MM.1S (cell line): Measurements from ENCODE around the gene MTREX.

Experiments
- DNase-seq: peaks from one replicate; pipeline ENCODE4 v3.0.0-alpha.2; 2015
- H2AFZ ChIP-seq: fragments of 300-600 bp; sonication (generic); 2 replicates; pipeline ENCODE4 v1.6.0; 2016; ENCODE audit warnings: antibody characterized with exemption, low read length
- H3F3A ChIP-seq: fragments of 300-600 bp; sonication (generic); 2 replicates; pipeline ENCODE4 v1.6.1; 2016; ENCODE audit warnings: mild to moderate bottlenecking, antibody characterized with exemption, low read length, moderate library complexity, mixed read lengths; ENCODE audit not compliant: insufficient read depth
- H3K27ac ChIP-seq: fragments of 300-600 bp; sonication (generic); 2 replicates; pipeline ENCODE4 v1.5.1; 2016; ENCODE audit warnings: mild to moderate bottlenecking, low read length
- H3K27me3 ChIP-seq: fragments of 300-600 bp; sonication (generic); replicated peaks from 2 replicates; pipeline ENCODE4 v1.6.0; 2016; ENCODE audit warnings: low read length; ENCODE audit not compliant: insufficient read depth
- H3K36me3 ChIP-seq: fragments of 300-600 bp; sonication (generic); replicated peaks from 2 replicates; pipeline ENCODE4 v1.6.1; 2016; ENCODE audit warnings: mild to moderate bottlenecking, low read length, mixed read lengths; ENCODE audit not compliant: insufficient read depth
- H3K4me1 ChIP-seq: fragments of 300-600 bp; sonication (generic); 2 replicates; pipeline ENCODE4 v1.6.1; 2016; ENCODE audit warnings: low read length, mixed read lengths
- H3K4me2 ChIP-seq: fragments of 300-600 bp; sonication (generic); 2 replicates; pipeline ENCODE4 v1.6.0; 2016; ENCODE audit warnings: low read depth, low read length
- H3K4me3 ChIP-seq: fragments of 300-600 bp; sonication (generic); 2 replicates; pipeline ENCODE4 v1.5.1; 2016; ENCODE audit warnings: low read length, mixed read lengths
- H3K79me2 ChIP-seq: fragments of 300-600 bp; sonication (generic); 2 replicates; pipeline ENCODE4 v1.6.1; 2016; ENCODE audit warnings: mixed run types, low read length, mixed read lengths
- H3K9ac ChIP-seq: fragments of 300-600 bp; sonication (generic); 2 replicates; pipeline ENCODE4 v1.6.1; 2016; ENCODE audit warnings: low read length, mixed read lengths
- H3K9me2 ChIP-seq: fragments of 300-600 bp; sonication (generic); replicated peaks from 2 replicates; pipeline ENCODE4 v1.6.1; 2016; ENCODE audit warnings: mild to moderate bottlenecking, low read length, mixed read lengths; ENCODE audit not compliant: insufficient read depth
- H3K9me3 ChIP-seq: fragments of 300-600 bp; sonication (generic); replicated peaks from 2 replicates; pipeline ENCODE4 v1.6.1; 2016; ENCODE audit warnings: mild to moderate bottlenecking, low read length, mixed read lengths; ENCODE audit not compliant: insufficient read depth
- H4K20me1 ChIP-seq: fragments of 300-600 bp; sonication (generic); 2 replicates; pipeline ENCODE4 v1.6.1; 2016; ENCODE audit warnings: mild to moderate bottlenecking, low read length, moderate library complexity, mixed read lengths; ENCODE audit not compliant: insufficient read depth
- EZH2 ChIP-seq: fragments of 300-600 bp; sonication (generic); optimal IDR thresholded peaks from 2 replicates; pipeline ENCODE3; 2017; ENCODE audit warnings: low read depth, mild to moderate bottlenecking, antibody characterized with exemption, low read length, mixed read lengths
- EZH2phosphoT487 ChIP-seq: fragments of 300-600 bp; sonication (generic); IDR thresholded peaks from 2 replicates; pipeline ENCODE4 v1.6.1; 2018; ENCODE audit warnings: antibody characterized with exemption, low read length
- TF ChIP-seq, protein P1 (sequence below): fragments of 300-600 bp; sonication (generic); IDR thresholded peaks from 2 replicates; pipeline ENCODE4 v1.5.1; 2016; ENCODE audit warnings: antibody characterized with exemption, low read length, mixed read lengths

The MTREX gene

DNA sequence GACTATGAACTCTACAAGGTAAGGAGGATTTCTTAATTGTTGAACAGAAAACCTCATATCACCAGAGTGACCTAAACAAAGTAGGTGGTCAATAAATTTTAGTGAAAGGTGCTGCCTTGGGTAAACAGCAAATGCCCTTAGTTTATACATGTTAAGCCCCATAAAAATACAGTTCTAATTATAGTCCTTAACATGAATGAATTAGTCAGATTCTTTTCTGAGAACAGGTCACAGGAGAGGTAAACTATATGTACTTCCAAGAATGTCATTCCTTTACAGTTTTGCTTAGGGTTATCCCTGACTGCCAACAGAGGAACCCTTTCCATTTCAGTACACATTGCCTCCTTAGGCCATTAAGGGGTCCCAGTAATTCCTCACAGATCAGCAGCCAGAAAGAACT lies 162.1 kb downstream of the MTREX start:
- DNase-seq: no peak
- TF ChIP-seq EZH2 (no peak), EZH2phosphoT487 (no peak)
- TF ChIP-seq, protein P1, sequence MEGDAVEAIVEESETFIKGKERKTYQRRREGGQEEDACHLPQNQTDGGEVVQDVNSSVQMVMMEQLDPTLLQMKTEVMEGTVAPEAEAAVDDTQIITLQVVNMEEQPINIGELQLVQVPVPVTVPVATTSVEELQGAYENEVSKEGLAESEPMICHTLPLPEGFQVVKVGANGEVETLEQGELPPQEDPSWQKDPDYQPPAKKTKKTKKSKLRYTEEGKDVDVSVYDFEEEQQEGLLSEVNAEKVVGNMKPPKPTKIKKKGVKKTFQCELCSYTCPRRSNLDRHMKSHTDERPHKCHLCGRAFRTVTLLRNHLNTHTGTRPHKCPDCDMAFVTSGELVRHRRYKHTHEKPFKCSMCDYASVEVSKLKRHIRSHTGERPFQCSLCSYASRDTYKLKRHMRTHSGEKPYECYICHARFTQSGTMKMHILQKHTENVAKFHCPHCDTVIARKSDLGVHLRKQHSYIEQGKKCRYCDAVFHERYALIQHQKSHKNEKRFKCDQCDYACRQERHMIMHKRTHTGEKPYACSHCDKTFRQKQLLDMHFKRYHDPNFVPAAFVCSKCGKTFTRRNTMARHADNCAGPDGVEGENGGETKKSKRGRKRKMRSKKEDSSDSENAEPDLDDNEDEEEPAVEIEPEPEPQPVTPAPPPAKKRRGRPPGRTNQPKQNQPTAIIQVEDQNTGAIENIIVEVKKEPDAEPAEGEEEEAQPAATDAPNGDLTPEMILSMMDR: no peak
- no peaks in the 10 kb centered on the region for H3K27me3 ChIP-seq
- no peaks in the 10 kb centered on the region for H4K20me1 ChIP-seq
- no peak overlapping the region for H3K4me3 ChIP-seq
- H3K9ac ChIP-seq: no peak overlapping the region
- no peak overlapping the region for H3K4me2 ChIP-seq
- H3K36me3 ChIP-seq: no peaks in the 10 kb centered on the region
- H2AFZ ChIP-seq: no peak overlapping the region
- no peak overlapping the region for H3K27ac ChIP-seq
- H3F3A ChIP-seq: no peaks in the 10 kb centered on the region
- peaks cover 6% of the 10 kb centered on the region for H3K4me1 ChIP-seq
- H3K79me2 ChIP-seq: no peaks in the 10 kb centered on the region
- no peaks in the 10 kb centered on the region for H3K9me3 ChIP-seq
- H3K9me2 ChIP-seq: no peaks in the 10 kb centered on the region

DNA sequence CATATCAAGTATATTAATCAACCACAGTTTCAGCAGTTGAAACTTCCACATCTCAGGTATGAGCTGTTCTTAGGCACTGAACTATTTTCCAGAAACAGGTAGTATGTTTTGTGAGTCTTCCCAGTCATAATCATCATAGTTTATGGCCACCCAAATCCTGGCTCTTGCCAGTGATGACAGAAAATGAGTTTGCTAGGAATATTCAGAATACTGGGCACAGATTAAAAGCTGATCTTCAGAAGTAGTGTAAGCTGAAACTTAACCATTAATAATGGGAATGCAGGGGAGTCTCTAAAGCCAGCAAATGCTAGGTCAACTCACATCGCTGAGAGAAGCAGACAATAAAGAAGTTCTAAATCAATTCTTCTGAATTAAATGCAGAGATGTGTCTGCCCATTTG lies 162.5 kb downstream of the MTREX start:
- no peaks in the 10 kb centered on the region for H3K79me2 ChIP-seq
- DNase-seq: no peak
- no peak for TF ChIP-seq EZH2phosphoT487
- no peak for TF ChIP-seq EZH2
- TF ChIP-seq, protein P1: no peak

DNA sequence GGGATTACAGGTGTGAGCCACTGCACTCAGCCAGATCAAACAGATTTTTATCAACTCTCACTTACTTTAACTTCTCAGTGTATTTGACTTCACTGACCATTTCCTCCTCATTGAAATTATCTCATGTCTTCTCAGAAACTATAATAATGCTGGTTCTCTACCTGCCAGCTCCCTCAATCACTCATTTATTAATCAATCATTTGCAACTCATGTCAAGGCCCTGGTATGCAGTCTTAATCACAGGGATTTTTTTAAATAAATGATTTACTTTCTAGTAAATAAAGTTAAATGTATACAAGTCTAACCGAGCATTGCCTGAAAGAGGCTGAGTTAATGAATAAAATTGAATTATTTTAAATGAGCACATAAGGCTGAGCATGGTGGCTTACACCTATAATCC lies 163.7 kb downstream of the MTREX start:
- no peaks in the 10 kb centered on the region for H3F3A ChIP-seq
- no peak overlapping the region for H3K4me2 ChIP-seq
- no peaks in the 10 kb centered on the region for H3K79me2 ChIP-seq
- H2AFZ ChIP-seq: no peak overlapping the region
- no peaks in the 10 kb centered on the region for H4K20me1 ChIP-seq
- no peak overlapping the region for H3K4me3 ChIP-seq
- H3K4me1 ChIP-seq: peaks cover 6% of the 10 kb centered on the region
- no peak overlapping the region for H3K9ac ChIP-seq
- H3K36me3 ChIP-seq: no peaks in the 10 kb centered on the region
- no peaks in the 10 kb centered on the region for H3K9me2 ChIP-seq
- H3K27ac ChIP-seq: no peak overlapping the region
- TF ChIP-seq EZH2: no peak
- TF ChIP-seq, protein P1: no peak
- no peak for TF ChIP-seq EZH2phosphoT487
- H3K27me3 ChIP-seq: no peaks in the 10 kb centered on the region
- H3K9me3 ChIP-seq: no peaks in the 10 kb centered on the region
- no peak for DNase-seq

More for the DNA sequence above, 162.5 kb downstream of the MTREX start:
- no peak overlapping the region for H3K4me2 ChIP-seq
- no peak overlapping the region for H3K4me3 ChIP-seq
- H3F3A ChIP-seq: no peaks in the 10 kb centered on the region
- no peak overlapping the region for H3K27ac ChIP-seq
- no peak overlapping the region for H3K9ac ChIP-seq
- no peaks in the 10 kb centered on the region for H3K36me3 ChIP-seq
- no peaks in the 10 kb centered on the region for H4K20me1 ChIP-seq
- no peak overlapping the region for H2AFZ ChIP-seq
- no peaks in the 10 kb centered on the region for H3K9me2 ChIP-seq
- H3K27me3 ChIP-seq: no peaks in the 10 kb centered on the region
- H3K9me3 ChIP-seq: no peaks in the 10 kb centered on the region
- peaks cover 6% of the 10 kb centered on the region for H3K4me1 ChIP-seq
